GM12892 (cell line): ENCODE measurements around the gene ATG13.

ENCODE experiments used
- POLR2A ChIP-seq: IDR thresholded peaks from 2 replicates; pipeline ENCODE4 v1.6.1; 2011; ENCODE audit warnings: low read depth, low read length, control low read depth
- POLR2AphosphoS5 ChIP-seq: IDR thresholded peaks from 2 replicates; pipeline ENCODE4 v1.6.1; 2011; ENCODE audit warnings: low read depth, low read length, control low read depth

- TF ChIP-seq POLR2A (no peak), POLR2AphosphoS5 (no peak)
Measured at GRCh38 chr11:46721286-46721685, 103.9 kb downstream of the ATG13 start.
